Measurements from ENCODE around the gene REG1A. TPM values are rescaled to one million over a fixed set of nuclear protein-coding genes. Genes with fewer than 3 reads are reported as not detected.

REG1A gene
- total RNA-seq, 1 experiment from 2014 or later, result 4.3 TPM

- ChIA-PET POLR2A (no interaction called here), CTCF (no interaction called here)
- in situ Hi-C loops (cut with HindIII; ENCODE audit: low pct_unique_long_range_greater_than_20kb, low sequenced_read_pairs) (no loop called here), intact Hi-C loops (cut with micrococcal nuclease; ENCODE audit: unreplicated experiment) (no loop called here)
- no peaks in the 10 kb centered on the region for H3K27me3 ChIP-seq (ENCODE audit: control insufficient read depth, insufficient read depth, low read length)
- TF ChIP-seq POLR2AphosphoS5 (IDR thresholded peaks at IDR 0.05; ENCODE audit: low read depth, low read length), result no peak
- no peak for ATAC-seq
- no peak overlapping the region for H3K4me3 ChIP-seq (ENCODE audit: low read depth in 2 of 2, low read length in 2 of 2)
- peaks cover 6% of the 10 kb centered on the region; the same call in 1 of the 2 replicates for H3K9me3 ChIP-seq (ENCODE audit: control insufficient read depth, insufficient read depth, low read depth, low read length)
- H3K4me1 ChIP-seq (ENCODE audit: control insufficient read depth, insufficient read depth, low read length), result no peaks in the 10 kb centered on the region
- no peak overlapping the region for H3K27ac ChIP-seq (ENCODE audit: low read length)
- no peak for DNase-seq (ENCODE audit: low read depth, low spot score)
- no TSS peak for BruUV-seq (replicated peaks)
- no peaks in the 10 kb centered on the region for H3K36me3 ChIP-seq (ENCODE audit: control insufficient read depth, insufficient read depth, low read length)
Observed at GRCh38 chr2:79099140-79099686, 21.1 kb upstream of the REG1A start.

DNA sequence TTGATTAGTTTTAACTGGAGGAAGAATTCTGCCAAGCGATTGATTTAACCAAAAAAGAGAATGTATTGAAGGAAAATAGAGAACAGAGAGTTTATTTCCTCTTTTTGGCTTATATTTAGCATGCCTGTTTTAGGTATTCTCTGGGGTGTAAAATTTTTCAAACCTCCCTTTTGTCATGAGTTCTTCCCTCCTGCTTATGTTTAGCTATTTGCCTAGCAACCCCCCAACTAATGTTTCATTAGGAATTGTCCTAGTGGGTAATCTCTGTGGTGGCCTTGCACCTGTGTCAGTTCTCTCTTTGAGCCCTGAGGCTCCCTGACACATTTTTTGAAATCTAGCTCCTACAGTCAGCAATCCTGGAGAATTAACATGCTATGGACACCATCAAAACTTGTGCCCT lies 20.0 kb upstream of the REG1A start:
- no peak overlapping the region for H3K27ac ChIP-seq (ENCODE audit: low read length)
- no peak for DNase-seq (ENCODE audit: low read depth, low spot score)
- no peaks in the 10 kb centered on the region for H3K36me3 ChIP-seq (ENCODE audit: control insufficient read depth, insufficient read depth, low read length)
- TF ChIP-seq POLR2AphosphoS5 (IDR thresholded peaks at IDR 0.05; ENCODE audit: low read depth, low read length) (no peak), CTCF (IDR thresholded peaks at IDR 0.05) (no peak), TCF7L2 (IDR thresholded peaks at IDR 0.05; ENCODE audit: low read depth, low read length) (no peak), SIN3A (IDR thresholded peaks at IDR 0.05; ENCODE audit: borderline replicate concordance, insufficient read depth, low read depth, low read length) (no peak)
- TF ChIP-seq, protein P1, sequence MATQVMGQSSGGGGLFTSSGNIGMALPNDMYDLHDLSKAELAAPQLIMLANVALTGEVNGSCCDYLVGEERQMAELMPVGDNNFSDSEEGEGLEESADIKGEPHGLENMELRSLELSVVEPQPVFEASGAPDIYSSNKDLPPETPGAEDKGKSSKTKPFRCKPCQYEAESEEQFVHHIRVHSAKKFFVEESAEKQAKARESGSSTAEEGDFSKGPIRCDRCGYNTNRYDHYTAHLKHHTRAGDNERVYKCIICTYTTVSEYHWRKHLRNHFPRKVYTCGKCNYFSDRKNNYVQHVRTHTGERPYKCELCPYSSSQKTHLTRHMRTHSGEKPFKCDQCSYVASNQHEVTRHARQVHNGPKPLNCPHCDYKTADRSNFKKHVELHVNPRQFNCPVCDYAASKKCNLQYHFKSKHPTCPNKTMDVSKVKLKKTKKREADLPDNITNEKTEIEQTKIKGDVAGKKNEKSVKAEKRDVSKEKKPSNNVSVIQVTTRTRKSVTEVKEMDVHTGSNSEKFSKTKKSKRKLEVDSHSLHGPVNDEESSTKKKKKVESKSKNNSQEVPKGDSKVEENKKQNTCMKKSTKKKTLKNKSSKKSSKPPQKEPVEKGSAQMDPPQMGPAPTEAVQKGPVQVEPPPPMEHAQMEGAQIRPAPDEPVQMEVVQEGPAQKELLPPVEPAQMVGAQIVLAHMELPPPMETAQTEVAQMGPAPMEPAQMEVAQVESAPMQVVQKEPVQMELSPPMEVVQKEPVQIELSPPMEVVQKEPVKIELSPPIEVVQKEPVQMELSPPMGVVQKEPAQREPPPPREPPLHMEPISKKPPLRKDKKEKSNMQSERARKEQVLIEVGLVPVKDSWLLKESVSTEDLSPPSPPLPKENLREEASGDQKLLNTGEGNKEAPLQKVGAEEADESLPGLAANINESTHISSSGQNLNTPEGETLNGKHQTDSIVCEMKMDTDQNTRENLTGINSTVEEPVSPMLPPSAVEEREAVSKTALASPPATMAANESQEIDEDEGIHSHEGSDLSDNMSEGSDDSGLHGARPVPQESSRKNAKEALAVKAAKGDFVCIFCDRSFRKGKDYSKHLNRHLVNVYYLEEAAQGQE (IDR thresholded peaks at IDR 0.05; ENCODE audit: insufficient read depth in 1 of 2, low read depth in 2 of 2, low read length in 1 of 2), result no peak
- in situ Hi-C loops (cut with HindIII; ENCODE audit: low pct_unique_long_range_greater_than_20kb, low sequenced_read_pairs), result no loop called here
- BruUV-seq (replicated peaks), result no TSS peak
- POLR2A ChIA-PET, result no interaction called here
- H3K4me3 ChIP-seq (ENCODE audit: low read depth in 2 of 2, low read length in 2 of 2), result no peak overlapping the region
- CTCF ChIA-PET, result no interaction called here
- ATAC-seq, result no peak
- H3K9me3 ChIP-seq (ENCODE audit: control insufficient read depth, insufficient read depth, low read depth, low read length), result peaks cover 6% of the 10 kb centered on the region; the same call in 1 of the 2 replicates
- intact Hi-C loops (cut with micrococcal nuclease; ENCODE audit: unreplicated experiment), result no loop called here
- H3K27me3 ChIP-seq (ENCODE audit: control insufficient read depth, insufficient read depth, low read length), result no peaks in the 10 kb centered on the region
- no peaks in the 10 kb centered on the region for H3K4me1 ChIP-seq (ENCODE audit: control insufficient read depth, insufficient read depth, low read length)

GRCh38 chr2:79101024-79101423 lies 19.3 kb upstream of the REG1A start:
- Histone ChIP-seq H3K36me3 (ENCODE audit: control insufficient read depth, insufficient read depth, low read length) (no peaks in the 10 kb centered on the region), H3K27ac (ENCODE audit: low read length) (no peak overlapping the region), H3K4me1 (ENCODE audit: control insufficient read depth, insufficient read depth, low read length) (no peaks in the 10 kb centered on the region), H3K9me3 (ENCODE audit: control insufficient read depth, insufficient read depth, low read depth, low read length) (peaks cover 6% of the 10 kb centered on the region; the same call in 1 of the 2 replicates), H3K4me3 (ENCODE audit: low read depth in 2 of 2, low read length in 2 of 2) (no peak overlapping the region), H3K27me3 (ENCODE audit: control insufficient read depth, insufficient read depth, low read length) (no peaks in the 10 kb centered on the region)
- CTCF ChIA-PET, result no interaction called here
- POLR2A ChIA-PET, result no interaction called here
- BruUV-seq (replicated peaks), result no TSS peak
- in situ Hi-C loops (cut with HindIII; ENCODE audit: low pct_unique_long_range_greater_than_20kb, low sequenced_read_pairs), result no loop called here
- DNase-seq (ENCODE audit: low read depth, low spot score) (no peak), ATAC-seq (no peak)
- intact Hi-C loops (cut with micrococcal nuclease; ENCODE audit: unreplicated experiment), result no loop called here
- TF ChIP-seq TCF7L2 (IDR thresholded peaks at IDR 0.05; ENCODE audit: low read depth, low read length) (no peak), POLR2AphosphoS5 (IDR thresholded peaks at IDR 0.05; ENCODE audit: low read depth, low read length) (no peak), SIN3A (IDR thresholded peaks at IDR 0.05; ENCODE audit: borderline replicate concordance, insufficient read depth, low read depth, low read length) (no peak), CTCF (IDR thresholded peaks at IDR 0.05) (no peak)
- TF ChIP-seq, protein P1 (IDR thresholded peaks at IDR 0.05; ENCODE audit: insufficient read depth in 1 of 2, low read depth in 2 of 2, low read length in 1 of 2), result no peak

All from Panc1 (cell line).